ENCODE results near the gene NAT10.

DNA sequence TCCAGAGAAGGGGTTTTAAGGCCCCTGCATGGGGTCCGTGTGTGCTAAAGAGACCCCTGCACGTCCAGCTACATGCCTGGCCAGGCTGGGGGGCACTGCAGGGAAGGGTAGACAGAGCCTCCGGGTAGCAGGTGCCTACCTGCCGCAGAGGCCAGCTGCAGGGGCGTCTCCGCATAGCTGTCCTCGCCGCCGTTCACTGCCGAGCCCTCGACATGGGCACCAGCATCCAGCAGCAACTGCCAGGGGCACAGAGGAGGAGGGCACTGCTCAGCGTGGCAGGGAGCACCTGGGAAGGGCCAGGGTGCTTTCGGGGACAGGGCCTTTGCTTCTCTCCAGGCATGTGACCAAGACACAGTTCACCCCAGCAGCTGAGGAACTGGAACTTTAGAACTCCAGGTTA is 59.7 kb downstream of the NAT10 start:
- TF ChIP-seq, protein P1, sequence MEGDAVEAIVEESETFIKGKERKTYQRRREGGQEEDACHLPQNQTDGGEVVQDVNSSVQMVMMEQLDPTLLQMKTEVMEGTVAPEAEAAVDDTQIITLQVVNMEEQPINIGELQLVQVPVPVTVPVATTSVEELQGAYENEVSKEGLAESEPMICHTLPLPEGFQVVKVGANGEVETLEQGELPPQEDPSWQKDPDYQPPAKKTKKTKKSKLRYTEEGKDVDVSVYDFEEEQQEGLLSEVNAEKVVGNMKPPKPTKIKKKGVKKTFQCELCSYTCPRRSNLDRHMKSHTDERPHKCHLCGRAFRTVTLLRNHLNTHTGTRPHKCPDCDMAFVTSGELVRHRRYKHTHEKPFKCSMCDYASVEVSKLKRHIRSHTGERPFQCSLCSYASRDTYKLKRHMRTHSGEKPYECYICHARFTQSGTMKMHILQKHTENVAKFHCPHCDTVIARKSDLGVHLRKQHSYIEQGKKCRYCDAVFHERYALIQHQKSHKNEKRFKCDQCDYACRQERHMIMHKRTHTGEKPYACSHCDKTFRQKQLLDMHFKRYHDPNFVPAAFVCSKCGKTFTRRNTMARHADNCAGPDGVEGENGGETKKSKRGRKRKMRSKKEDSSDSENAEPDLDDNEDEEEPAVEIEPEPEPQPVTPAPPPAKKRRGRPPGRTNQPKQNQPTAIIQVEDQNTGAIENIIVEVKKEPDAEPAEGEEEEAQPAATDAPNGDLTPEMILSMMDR (conservative IDR thresholded peaks at IDR 0.05; ENCODE audit: low read depth in 2 of 2): no peak
- no peak for TF ChIP-seq EZH2phosphoT487 (IDR thresholded peaks at IDR 0.05; ENCODE audit: unreplicated experiment)
- TF ChIP-seq, protein P2, sequence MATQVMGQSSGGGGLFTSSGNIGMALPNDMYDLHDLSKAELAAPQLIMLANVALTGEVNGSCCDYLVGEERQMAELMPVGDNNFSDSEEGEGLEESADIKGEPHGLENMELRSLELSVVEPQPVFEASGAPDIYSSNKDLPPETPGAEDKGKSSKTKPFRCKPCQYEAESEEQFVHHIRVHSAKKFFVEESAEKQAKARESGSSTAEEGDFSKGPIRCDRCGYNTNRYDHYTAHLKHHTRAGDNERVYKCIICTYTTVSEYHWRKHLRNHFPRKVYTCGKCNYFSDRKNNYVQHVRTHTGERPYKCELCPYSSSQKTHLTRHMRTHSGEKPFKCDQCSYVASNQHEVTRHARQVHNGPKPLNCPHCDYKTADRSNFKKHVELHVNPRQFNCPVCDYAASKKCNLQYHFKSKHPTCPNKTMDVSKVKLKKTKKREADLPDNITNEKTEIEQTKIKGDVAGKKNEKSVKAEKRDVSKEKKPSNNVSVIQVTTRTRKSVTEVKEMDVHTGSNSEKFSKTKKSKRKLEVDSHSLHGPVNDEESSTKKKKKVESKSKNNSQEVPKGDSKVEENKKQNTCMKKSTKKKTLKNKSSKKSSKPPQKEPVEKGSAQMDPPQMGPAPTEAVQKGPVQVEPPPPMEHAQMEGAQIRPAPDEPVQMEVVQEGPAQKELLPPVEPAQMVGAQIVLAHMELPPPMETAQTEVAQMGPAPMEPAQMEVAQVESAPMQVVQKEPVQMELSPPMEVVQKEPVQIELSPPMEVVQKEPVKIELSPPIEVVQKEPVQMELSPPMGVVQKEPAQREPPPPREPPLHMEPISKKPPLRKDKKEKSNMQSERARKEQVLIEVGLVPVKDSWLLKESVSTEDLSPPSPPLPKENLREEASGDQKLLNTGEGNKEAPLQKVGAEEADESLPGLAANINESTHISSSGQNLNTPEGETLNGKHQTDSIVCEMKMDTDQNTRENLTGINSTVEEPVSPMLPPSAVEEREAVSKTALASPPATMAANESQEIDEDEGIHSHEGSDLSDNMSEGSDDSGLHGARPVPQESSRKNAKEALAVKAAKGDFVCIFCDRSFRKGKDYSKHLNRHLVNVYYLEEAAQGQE (IDR thresholded peaks at IDR 0.05; ENCODE audit: unreplicated experiment): no peak
- TF ChIP-seq CREB1 (CRISPR knock-in tag; IDR thresholded peaks at IDR 0.05; ENCODE audit: low read depth): no peak
